GM21423 (cell line): ENCODE data around the gene GPR62.
"Not testable (repeated sequence)": the region's sequence is repeated elsewhere in the genome, so short reads cannot be mapped to it uniquely, and the experiment has no call there.

Experiments
- ATAC-seq: cut with Tn5 transposase; IDR thresholded peaks from one replicate; pipeline ENCODE4 v1.9.1; 2021; ENCODE audit warnings: mild to moderate bottlenecking, moderate library complexity; ENCODE audit not compliant: unreplicated experiment

Gene GPR62

DNA sequence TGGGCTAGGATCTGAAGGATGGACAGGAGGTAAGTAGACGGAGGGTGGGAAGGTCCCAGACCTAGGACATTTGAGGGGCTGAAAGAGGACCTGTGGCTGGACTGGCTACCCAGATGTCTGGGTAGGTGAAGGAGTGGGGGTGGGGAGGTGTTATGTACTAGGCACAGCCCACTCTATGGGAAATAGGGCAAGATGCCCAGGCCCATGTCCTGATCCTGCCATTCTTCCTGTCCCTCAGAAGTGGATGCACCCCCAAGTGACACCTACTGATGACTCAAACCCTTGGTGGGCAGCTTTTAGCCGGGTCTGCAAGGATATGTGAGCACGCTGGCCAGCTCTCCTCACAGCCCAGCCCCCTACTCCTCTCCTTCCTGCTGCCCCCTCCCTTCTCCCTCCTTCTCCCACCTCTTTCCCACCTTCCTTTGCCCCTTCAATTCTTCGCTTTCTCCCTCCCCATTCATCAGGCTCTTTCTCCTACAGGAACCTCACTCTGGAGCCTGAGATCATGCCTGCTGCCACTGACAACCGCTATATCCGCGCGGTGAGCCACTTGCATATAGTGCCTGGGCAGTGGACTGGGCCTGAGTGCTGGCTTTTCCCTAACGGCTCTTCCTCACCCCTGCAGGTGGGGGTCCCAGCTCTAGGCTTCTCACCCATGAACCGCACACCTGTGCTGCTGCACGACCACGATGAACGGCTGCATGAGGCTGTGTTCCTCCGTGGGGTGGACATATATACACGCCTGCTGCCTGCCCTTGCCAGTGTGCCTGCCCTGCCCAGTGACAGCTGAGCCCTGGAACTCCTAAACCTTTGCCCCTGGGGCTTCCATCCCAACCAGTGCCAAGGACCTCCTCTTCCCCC is 33.3 kb downstream of the GPR62 start:
- ATAC-seq: no peak

DNA sequence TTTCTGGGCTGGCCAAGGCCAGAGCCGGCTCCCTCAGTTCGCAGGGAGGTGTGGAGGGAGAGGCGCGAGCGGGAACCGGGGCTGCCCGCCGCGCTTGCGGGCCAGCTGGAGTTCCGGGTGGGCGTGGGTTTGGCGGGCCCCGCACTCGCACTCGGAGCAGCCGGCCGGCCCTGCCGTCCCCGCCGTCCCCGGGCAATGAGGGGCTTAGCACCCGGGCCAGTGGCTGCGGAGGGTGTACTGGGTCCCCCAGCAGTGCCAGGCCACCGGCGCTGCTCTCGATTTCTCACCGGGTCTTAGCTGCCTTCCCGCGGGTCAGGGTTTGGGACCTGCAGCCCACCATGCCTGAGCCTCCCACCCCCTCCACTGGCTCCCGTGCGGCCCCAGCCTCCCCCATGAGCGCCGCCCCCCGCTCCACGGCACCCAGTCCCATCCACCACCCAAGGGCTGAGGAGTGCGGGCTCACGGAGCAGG is 35.4 kb downstream of the GPR62 start:
- not testable (repeated sequence) for ATAC-seq

DNA sequence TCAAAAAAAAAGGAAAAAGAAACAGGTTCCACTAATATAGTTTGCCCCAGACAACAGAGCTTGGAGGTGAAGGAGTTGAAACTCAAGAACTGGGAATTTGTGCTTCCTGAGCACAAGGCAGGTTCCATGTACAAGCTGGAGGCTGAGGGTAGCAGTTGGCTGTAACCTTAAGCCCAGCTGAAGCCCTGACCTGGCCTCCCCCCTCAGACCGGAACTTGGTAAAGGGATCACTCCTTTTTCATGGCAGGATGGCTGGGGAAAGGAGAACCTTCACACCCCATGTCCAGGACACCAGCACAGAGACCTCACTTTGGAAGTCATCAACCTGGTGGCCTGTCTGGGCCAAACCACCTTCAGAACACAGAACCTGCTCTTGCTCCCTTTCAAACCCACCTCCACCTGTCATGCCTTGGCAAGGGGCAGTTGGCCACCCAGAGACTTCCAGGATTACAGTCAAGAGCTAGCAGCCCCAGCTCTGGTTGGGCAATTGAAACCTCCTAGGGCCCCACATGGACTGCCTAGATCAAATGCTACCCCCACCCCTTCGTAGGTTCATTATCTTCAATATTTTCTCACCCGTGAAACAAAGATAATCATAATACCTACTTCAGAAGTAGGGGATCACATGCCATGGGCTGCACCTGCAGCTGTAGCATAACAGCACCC is 37.0 kb downstream of the GPR62 start:
- ATAC-seq: no peak

DNA sequence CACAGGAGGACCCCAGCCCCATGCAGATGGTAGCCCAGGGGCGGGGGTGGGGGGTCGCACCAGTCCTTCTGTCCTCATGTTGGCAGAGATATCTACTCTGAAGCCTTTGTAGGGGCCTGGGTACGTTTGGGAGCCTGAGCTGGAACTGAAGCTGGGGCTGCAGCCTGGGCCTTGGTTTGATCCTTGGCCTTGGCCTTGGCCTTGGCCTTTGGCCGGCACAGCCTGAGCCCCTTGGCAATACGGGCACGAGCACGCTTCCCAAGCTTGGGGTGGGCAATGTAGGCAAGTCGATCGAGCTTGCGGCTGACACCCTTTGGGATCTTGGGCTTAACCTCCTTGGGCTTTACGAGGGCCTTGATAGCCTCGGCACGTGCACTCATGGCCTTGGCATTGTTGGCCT is 38.5 kb downstream of the GPR62 start:
- not testable (repeated sequence) for ATAC-seq

DNA sequence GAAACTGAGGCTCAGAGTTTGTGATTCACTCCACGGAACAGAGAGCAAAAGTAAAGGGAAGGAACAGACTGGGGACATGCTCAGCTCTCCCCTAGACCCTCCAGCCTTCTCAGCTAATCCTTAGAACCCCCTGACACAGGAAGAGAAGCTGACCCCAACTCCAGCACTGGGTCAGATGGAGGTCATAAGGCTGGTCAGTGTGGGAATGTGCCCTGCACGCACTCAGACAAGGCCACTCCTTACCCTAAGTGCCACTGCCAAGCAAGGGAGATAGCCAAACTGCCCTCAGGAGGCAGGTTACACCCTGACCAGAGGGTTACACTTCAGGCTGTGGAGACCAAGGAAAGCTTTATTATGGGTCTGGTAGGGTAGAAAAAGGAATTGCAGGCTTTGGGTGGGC is 39.3 kb downstream of the GPR62 start:
- no peak for ATAC-seq

DNA sequence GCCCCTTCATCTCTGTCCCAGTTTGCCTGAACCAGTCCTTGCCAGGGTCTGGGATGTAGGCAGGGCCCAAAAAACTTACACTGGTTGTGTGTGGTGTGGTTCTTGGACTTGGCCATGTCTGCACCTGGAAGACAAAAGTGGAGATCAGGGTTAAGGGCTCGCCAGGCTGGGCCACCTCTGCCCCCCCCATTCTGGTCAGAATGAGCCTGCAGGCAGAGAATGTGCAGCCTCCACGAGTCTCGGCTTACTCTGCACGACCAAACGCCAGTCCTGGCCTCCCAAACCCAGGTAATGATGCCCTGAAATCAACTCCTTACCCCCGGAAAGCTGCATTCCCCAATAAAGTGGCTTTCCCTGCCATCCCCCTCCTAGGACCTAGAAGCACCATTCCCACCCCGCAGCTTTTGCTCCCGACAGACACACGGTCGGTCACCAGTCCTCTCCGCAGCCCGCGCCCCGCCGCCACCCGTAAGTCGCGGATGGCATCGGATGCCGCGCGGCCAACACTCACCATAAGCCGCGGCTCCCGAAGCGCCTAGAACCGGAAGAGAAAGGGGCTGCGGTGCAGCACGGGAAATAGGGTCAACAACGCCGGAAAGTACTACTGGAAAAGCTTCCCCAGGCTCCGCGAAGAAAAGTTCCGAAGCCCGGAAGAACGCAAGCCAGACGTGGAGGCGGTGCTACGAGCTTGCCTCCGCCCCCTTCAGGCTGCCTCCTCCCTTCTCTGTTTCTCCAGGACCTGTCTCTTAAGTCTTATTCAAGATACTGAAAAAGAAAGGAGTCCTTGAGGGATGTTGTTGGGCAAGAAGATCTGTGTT is 40.4 kb downstream of the GPR62 start, which contains the start of gene RPL29:
TSS of gene RPL29 (minus strand) at position 550 of the 818 bp plus-strand sequence. CDS start at position 116, 434 bp downstream.
- ATAC-seq: peak; percentile 91

DNA sequence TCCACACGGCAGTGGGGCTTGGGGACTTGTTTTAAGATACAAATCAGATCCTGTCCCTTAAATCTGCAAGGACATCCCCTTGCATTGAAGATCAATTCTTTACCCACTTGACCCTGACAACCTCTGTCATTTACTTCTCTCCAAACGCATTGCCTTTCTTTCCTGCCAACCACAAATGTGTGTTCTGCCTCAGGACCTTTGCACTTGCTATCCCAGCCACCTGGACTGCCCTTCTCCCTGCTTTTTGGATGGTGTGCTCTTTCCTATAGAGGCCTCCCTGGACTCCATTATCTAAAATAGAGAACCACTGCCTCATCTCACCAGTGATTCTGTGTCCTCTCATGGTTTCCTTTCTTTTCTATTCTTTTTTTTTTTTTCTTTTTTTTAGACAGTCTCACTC is 42.0 kb downstream of the GPR62 start:
- ATAC-seq: no peak

DNA sequence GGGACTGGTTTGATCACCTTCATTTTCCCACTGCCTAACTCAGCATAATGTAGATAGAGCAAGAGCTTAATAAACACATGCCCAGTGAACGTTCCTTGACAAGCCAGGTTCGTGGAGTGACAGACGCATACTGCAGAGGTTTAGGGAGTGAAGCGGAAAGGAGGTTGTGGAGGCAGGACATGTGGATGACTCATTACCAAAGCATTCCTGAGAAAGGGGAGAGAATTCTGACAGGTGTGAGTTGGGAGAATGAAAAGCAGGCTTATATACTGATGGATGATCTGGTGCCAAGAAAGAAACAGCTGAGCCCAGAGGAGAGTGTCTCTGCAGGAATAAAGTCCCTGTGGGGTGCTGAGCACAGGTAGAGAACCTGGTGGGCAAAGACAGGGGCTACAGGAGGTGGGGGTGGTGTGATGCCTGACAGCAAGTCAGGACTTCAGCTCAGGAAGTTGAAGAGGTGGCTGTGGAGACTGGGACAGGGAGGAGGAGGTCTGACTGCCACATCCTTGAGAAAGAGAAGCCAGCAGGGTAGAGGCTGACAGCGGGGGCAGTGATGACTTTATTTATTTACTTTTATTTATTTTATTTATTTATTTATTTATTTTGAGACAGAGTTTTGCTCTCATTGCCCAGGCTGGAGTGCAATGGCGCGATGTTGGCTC is 42.9 kb downstream of the GPR62 start:
- ATAC-seq: no peak

DNA sequence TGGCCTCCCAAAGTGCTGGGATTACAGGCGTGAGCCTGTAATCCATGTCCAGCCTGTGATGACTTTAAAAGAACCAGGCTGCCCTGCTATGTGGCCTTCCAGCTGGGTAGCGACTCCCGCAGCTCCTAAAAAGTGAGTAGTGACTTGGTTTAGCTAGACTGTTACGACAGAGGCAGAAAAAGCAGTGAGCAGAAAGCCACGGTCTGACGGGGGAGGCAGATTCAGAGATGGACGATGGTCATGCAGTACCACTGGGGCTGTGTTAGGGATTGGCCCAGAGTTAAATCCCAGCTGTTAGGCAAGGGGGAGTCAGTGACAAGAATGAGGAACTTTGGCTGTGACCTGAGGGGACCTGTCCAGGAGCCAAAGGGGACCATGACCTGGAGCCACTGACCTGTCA is 43.6 kb downstream of the GPR62 start:
- no peak for ATAC-seq

DNA sequence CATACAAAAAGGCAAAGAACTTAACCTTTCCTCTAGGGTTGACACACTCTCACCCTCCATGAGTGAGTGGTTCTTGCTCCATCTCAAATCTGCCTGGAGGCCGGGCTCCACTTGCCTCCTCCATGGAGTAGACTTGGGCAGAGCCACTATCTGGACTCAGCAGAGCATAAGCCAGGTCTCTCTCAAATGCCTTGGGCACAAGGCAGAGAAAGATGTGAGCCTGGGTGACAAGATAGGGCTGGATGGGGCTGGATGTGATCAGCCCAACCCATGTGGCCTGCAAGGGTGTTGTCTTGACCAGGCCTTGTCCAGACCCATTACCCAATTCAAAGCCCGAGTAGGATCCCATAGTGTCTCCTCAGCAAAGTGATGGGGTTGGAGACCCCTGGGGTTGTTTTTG is 44.7 kb downstream of the GPR62 start:
- no peak for ATAC-seq

DNA sequence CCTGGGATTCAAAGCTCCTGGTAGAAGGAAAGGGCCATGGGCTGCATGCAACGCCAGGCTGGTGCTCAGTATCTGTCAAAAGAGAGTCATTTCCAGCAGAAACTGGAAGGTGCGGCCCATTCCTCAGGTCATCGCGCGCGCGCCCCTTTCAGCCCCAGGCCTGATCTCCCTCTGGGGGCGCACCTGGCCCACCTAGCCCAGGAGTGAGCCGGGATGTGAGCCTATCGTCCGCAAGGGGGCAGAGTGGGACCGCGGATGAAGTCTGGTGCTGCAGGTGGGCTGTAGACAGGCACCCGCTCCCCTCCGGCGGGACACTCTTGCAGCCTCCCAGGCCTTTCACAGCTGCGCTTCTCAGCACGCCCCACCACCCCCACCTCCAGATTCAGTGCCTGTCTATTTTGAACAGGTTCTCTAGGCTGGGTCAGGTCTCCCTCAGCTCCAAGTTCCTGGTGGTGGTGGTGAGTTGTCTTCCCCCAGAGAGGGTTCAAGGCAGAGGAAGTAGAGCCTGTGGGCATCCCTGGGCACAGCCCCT is 46.3 kb downstream of the GPR62 start:
- peak; percentile 84 for ATAC-seq

DNA sequence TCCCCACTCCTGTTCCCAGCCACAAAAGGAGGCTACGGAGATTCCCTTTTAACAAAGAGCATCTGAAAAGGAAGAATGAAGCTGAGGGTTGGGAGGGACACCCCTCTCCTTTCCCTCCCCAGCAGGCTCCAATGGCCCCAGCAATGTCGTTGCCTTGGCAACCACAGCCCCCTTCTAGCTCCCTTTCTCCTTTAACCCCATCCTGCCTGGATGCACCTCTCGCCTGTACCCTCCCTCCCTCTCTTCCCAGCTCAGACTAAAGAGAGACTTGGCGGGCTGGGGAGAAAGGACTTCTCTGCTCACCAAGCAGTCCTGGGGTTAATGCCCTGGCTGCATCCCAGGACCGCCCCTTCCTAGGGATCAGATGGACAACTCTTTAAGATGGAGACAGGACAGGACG is 47.6 kb downstream of the GPR62 start:
- ATAC-seq: no peak

DNA sequence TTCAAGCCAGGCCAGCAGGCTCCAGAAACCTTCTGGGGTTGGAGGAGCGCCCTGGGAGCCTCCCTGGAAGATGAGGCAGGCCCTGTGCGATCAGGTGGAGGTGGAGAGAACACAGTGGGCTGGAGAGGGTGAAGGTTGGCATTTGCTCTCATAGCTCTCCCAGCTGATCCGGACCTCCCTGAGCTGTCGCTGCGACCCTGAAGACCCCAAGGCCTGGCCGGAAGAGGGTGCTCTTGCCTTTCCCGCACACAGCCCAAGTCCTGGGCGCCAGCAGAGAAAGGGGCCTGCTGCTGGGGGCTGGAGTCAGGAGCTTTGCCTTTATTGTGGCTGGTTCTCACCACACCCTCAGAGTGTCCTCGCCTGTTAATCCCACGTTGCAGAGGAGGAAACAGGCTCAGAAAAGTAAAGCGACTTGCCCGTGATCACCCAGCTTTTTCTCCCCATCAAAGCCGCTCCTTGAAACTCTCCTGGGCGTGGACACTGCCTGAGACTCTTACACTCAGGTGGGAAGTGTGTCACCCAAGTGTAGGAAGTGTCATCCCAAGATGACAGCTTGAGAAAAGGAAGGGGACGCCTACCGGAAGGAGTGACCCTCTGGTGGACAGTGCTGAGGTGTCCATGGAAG is 49.1 kb downstream of the GPR62 start:
- no peak for ATAC-seq

DNA sequence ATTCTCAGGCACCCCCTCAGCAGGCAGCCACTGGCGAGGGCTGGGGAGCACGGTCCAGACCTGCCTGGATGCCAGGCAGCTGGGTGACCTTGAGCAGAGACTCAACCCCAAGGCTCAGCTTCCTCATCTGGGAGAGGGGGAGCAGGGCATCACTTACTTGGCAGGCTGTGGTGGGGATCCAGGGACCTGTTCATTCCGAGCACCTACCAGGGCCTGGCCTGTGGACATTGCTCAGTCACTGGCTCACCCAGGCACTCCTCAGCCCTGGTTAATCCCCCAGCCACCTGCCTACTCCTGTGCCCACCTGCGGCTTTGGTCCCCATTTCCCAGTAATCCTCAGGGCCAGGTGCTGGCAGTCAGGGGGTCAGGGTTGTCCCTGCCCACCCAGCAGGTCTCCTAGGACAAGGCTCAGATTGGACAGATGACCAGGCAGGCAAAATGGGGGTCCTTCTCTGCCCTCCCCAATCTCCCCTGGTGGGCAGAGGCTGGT is 49.8 kb downstream of the GPR62 start:
- ATAC-seq: no peak

DNA sequence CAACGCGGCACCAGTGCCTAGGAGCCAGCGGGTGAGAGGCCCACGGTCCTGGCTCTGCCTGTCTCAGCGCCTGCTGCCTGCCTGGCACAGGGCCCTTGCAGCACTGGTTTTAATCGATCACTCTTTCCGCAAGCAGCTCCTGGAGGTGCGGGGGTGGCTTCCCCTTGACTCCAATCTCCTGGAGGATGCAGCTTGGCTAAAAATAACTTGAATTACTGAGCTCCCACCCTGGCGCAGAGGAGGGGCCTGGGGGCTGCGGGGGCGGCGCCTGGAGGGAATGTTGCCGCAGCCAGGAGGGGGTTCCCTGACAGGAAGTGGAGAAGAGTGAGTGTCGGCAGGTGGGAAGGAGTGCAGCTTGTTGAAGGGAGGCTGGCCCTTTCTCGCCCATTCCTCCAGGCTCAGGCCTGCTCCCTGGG is 50.4 kb downstream of the GPR62 start:
- no peak for ATAC-seq

DNA sequence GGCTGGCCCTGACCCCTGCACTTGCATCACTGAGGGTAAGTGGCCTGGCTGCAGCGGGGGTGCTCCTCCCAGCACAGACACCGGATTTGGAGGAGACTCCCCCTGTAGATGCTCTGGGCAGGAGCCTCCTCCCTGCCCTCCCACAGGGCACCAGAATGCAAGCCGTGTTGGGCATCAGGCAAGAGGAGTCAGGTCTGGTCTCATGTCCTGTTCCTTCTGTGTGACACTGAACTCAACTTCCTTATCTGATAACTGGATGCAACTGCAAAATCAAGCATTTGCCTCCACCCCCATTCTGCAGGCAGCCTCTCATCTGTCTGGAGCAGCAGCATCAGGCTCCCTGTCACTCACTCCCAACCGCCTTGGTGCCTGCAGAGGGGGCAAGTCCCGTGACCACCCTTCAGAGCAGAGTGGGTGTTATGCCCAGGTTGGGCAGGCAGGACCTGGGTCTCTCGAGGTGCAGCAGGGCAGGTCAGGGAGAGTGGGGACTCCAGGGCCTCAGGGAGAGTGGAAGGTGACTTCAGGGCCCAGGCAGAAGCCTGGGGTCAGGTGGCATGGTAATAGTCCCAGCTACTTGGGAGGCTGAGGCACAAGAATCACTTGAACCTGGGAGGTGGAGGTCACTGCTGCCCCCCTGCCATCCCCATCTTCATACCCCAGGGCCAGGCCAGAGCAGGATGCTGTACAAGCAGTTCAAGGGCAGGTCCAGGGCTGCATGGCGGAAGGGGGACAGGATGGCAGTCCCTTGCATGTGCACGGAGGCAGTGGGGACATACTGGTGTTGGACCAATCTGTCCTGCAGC is 51.0 kb downstream of the GPR62 start:
- ATAC-seq: no peak

DNA sequence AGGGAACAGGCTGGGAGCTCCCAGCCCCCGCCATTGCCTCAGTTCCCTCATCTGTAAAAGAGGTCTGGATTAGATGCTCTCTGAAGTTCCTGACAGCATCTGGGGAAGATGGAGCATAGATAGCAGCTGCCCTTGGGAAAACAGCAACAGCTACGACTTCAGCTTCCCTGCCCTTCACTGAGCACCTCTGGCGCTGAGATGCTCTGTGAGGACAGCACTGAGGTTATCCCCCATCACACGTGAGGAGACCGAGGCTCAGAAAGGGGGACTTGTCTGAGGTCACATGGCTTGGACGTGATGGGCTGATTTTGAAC is 51.6 kb downstream of the GPR62 start:
- ATAC-seq: no peak
